ENCODE measurements around the gene FTO. TPM values are rescaled to one million over a fixed set of nuclear protein-coding genes. Genes with fewer than 3 reads are reported as not detected.
A peak's percentile ranks its signal among the peaks of the same experiment; 100 is the strongest.

Gene FTO
- total and polyA plus RNA-seq, 2 of the 13 experiments (the other 11 are each of a cell fraction or from before 2014, with no cell fraction given): 41.6 to 55.8 TPM

DNA sequence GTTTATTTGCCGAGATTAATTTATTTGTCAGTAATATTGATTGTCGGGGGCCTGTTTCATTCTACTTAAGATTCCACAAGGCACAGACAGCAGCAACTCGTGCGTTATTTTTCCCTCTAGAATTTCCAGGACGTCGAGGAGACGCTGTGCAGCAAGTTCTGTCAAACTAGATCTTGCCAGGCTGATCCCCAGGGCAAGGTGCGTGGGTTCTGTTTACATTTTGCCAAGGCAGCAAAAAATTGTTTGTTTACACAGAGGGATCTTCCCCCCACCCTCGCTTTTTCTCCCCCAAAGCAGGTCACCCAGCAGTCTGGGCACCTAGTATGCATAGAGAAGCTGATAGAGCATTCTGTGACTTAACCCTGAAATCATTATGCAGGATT, 471.2 kb downstream of the FTO start (continued):
- TF ChIP-seq, protein P1, sequence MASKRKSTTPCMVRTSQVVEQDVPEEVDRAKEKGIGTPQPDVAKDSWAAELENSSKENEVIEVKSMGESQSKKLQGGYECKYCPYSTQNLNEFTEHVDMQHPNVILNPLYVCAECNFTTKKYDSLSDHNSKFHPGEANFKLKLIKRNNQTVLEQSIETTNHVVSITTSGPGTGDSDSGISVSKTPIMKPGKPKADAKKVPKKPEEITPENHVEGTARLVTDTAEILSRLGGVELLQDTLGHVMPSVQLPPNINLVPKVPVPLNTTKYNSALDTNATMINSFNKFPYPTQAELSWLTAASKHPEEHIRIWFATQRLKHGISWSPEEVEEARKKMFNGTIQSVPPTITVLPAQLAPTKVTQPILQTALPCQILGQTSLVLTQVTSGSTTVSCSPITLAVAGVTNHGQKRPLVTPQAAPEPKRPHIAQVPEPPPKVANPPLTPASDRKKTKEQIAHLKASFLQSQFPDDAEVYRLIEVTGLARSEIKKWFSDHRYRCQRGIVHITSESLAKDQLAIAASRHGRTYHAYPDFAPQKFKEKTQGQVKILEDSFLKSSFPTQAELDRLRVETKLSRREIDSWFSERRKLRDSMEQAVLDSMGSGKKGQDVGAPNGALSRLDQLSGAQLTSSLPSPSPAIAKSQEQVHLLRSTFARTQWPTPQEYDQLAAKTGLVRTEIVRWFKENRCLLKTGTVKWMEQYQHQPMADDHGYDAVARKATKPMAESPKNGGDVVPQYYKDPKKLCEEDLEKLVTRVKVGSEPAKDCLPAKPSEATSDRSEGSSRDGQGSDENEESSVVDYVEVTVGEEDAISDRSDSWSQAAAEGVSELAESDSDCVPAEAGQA (IDR thresholded peaks at IDR 0.05; ENCODE audit: low read depth): no peak
- TF ChIP-seq, protein P1 (CRISPR knock-in tag; IDR thresholded peaks at IDR 0.05; ENCODE audit: borderline replicate concordance): no peak
- TF ChIP-seq, protein P2, sequence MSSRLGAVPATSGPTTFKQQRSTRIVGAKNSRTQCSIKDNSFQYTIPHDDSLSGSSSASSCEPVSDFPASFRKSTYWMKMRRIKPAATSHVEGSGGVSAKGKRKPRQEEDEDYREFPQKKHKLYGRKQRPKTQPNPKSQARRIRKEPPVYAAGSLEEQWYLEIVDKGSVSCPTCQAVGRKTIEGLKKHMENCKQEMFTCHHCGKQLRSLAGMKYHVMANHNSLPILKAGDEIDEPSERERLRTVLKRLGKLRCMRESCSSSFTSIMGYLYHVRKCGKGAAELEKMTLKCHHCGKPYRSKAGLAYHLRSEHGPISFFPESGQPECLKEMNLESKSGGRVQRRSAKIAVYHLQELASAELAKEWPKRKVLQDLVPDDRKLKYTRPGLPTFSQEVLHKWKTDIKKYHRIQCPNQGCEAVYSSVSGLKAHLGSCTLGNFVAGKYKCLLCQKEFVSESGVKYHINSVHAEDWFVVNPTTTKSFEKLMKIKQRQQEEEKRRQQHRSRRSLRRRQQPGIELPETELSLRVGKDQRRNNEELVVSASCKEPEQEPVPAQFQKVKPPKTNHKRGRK (CRISPR knock-in tag; IDR thresholded peaks at IDR 0.05): no peak
- TF ChIP-seq, protein P3, sequence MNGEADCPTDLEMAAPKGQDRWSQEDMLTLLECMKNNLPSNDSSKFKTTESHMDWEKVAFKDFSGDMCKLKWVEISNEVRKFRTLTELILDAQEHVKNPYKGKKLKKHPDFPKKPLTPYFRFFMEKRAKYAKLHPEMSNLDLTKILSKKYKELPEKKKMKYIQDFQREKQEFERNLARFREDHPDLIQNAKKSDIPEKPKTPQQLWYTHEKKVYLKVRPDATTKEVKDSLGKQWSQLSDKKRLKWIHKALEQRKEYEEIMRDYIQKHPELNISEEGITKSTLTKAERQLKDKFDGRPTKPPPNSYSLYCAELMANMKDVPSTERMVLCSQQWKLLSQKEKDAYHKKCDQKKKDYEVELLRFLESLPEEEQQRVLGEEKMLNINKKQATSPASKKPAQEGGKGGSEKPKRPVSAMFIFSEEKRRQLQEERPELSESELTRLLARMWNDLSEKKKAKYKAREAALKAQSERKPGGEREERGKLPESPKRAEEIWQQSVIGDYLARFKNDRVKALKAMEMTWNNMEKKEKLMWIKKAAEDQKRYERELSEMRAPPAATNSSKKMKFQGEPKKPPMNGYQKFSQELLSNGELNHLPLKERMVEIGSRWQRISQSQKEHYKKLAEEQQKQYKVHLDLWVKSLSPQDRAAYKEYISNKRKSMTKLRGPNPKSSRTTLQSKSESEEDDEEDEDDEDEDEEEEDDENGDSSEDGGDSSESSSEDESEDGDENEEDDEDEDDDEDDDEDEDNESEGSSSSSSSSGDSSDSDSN (CRISPR knock-in tag; IDR thresholded peaks at IDR 0.05): no peak; the same call in 1 of the 2 replicates
- TF ChIP-seq, protein P4, sequence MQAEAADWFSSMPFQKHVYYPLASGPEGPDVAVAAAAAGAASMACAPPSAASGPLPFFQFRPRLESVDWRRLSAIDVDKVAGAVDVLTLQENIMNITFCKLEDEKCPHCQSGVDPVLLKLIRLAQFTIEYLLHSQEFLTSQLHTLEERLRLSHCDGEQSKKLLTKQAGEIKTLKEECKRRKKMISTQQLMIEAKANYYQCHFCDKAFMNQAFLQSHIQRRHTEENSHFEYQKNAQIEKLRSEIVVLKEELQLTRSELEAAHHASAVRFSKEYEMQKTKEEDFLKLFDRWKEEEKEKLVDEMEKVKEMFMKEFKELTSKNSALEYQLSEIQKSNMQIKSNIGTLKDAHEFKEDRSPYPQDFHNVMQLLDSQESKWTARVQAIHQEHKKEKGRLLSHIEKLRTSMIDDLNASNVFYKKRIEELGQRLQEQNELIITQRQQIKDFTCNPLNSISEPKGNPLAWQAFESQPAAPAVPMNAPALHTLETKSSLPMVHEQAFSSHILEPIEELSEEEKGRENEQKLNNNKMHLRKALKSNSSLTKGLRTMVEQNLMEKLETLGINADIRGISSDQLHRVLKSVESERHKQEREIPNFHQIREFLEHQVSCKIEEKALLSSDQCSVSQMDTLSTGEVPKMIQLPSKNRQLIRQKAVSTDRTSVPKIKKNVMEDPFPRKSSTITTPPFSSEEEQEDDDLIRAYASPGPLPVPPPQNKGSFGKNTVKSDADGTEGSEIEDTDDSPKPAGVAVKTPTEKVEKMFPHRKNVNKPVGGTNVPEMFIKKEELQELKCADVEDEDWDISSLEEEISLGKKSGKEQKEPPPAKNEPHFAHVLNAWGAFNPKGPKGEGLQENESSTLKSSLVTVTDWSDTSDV (CRISPR knock-in tag; IDR thresholded peaks at IDR 0.05): no peak
- TF ChIP-seq, protein P5, sequence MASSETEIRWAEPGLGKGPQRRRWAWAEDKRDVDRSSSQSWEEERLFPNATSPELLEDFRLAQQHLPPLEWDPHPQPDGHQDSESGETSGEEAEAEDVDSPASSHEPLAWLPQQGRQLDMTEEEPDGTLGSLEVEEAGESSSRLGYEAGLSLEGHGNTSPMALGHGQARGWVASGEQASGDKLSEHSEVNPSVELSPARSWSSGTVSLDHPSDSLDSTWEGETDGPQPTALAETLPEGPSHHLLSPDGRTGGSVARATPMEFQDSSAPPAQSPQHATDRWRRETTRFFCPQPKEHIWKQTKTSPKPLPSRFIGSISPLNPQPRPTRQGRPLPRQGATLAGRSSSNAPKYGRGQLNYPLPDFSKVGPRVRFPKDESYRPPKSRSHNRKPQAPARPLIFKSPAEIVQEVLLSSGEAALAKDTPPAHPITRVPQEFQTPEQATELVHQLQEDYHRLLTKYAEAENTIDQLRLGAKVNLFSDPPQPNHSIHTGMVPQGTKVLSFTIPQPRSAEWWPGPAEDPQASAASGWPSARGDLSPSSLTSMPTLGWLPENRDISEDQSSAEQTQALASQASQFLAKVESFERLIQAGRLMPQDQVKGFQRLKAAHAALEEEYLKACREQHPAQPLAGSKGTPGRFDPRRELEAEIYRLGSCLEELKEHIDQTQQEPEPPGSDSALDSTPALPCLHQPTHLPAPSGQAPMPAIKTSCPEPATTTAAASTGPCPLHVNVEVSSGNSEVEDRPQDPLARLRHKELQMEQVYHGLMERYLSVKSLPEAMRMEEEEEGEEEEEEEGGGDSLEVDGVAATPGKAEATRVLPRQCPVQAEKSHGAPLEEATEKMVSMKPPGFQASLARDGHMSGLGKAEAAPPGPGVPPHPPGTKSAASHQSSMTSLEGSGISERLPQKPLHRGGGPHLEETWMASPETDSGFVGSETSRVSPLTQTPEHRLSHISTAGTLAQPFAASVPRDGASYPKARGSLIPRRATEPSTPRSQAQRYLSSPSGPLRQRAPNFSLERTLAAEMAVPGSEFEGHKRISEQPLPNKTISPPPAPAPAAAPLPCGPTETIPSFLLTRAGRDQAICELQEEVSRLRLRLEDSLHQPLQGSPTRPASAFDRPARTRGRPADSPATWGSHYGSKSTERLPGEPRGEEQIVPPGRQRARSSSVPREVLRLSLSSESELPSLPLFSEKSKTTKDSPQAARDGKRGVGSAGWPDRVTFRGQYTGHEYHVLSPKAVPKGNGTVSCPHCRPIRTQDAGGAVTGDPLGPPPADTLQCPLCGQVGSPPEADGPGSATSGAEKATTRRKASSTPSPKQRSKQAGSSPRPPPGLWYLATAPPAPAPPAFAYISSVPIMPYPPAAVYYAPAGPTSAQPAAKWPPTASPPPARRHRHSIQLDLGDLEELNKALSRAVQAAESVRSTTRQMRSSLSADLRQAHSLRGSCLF (CRISPR knock-in tag; IDR thresholded peaks at IDR 0.05; ENCODE audit: borderline replicate concordance): no peak
- TF ChIP-seq, protein P6, sequence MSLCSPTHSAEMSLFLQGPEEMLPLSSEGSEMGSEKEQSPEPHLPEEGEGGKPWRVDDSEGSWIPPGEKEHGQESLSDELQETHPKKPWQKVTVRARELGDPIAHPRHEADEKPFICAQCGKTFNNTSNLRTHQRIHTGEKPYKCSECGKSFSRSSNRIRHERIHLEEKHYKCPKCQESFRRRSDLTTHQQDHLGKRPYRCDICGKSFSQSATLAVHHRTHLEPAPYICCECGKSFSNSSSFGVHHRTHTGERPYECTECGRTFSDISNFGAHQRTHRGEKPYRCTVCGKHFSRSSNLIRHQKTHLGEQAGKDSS (CRISPR knock-in tag; IDR thresholded peaks at IDR 0.05; ENCODE audit: borderline replicate concordance, low read depth): no peak
- TF ChIP-seq KLF11 (CRISPR knock-in tag; IDR thresholded peaks at IDR 0.05) (no peak), YY1 (IDR thresholded peaks at IDR 0.05; ENCODE audit: insufficient read depth, insufficient replicate concordance, low read depth, low read length) (no peak), ZNF343 (CRISPR knock-in tag; IDR thresholded peaks at IDR 0.05) (peak; percentile 45; the same call in 1 of the 2 replicates)
